HG03196 (cell line): ENCODE measurements around the gene WDR59.
"Not testable (repeated sequence)": the region's sequence is repeated elsewhere in the genome, so short reads cannot be mapped to it uniquely, and the experiment has no call there.

Source experiments
- ATAC-seq: cut with Tn5 transposase; IDR thresholded peaks from one replicate; pipeline ENCODE4 v1.9.1; 2021; ENCODE audit not compliant: unreplicated experiment

Gene WDR59, protein sequence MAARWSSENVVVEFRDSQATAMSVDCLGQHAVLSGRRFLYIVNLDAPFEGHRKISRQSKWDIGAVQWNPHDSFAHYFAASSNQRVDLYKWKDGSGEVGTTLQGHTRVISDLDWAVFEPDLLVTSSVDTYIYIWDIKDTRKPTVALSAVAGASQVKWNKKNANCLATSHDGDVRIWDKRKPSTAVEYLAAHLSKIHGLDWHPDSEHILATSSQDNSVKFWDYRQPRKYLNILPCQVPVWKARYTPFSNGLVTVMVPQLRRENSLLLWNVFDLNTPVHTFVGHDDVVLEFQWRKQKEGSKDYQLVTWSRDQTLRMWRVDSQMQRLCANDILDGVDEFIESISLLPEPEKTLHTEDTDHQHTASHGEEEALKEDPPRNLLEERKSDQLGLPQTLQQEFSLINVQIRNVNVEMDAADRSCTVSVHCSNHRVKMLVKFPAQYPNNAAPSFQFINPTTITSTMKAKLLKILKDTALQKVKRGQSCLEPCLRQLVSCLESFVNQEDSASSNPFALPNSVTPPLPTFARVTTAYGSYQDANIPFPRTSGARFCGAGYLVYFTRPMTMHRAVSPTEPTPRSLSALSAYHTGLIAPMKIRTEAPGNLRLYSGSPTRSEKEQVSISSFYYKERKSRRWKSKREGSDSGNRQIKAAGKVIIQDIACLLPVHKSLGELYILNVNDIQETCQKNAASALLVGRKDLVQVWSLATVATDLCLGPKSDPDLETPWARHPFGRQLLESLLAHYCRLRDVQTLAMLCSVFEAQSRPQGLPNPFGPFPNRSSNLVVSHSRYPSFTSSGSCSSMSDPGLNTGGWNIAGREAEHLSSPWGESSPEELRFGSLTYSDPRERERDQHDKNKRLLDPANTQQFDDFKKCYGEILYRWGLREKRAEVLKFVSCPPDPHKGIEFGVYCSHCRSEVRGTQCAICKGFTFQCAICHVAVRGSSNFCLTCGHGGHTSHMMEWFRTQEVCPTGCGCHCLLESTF

DNA sequence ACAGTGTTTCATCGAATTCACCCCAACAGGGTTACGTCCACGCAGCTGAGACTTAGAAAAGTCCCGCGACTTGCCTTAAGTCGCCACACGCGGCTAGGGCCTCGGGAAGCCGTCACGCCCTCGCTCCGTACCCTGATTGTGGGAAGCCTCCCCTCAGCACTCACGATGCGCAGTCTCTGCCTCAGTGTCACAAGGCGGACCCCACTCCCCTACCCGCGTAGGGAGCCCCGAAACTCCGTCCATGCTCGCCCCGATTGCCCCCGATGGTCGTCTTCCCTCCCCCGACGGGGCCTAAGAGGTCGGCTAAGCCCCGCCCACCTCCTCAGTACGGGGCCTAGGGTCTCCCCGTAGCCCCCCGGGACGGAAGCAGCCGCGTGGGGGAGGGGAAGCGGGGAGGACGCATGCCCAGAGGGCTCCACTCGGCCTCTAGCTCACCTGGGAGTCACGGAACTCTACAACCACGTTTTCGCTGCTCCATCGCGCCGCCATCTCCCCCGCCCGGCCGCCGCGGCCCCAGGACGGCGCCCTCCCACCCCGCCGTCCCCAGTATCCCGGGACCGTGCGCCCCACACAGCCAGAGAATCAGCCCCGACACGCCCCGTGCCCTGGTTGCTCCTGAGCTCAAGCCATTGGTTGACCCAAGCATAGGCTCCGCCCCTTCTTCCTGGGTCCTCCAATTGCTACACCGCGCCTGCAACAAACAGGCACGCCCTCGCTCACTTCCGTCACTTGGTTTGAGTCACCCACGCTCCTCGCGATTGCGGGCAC lies at the start of gene WDR59:
WDR59 (minus strand) TSS at position 595 of the 768 bp plus-strand sequence; CDS start at position 489, 106 bp downstream.
- peak; percentile 99 for ATAC-seq

DNA sequence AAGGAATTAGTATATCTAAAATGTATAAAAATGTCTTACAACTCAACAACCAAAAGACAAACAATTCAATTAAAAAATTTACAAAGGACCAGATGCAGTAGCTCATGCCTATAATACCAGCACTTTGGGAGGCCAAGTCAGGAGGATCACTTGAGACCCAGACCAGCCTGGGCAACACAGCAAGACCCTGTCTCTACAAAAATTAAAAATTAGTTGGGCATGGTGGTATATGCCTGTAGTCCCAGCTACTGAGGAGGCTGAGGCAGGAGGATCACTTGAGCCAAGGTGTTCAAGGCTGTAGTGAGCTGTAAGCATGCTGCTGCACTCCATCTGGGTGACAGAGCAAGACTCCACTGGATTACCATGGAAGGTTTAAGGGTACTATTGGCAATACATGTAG lies 47.7 kb upstream of the WDR59 start:
- ATAC-seq, result no peak

DNA sequence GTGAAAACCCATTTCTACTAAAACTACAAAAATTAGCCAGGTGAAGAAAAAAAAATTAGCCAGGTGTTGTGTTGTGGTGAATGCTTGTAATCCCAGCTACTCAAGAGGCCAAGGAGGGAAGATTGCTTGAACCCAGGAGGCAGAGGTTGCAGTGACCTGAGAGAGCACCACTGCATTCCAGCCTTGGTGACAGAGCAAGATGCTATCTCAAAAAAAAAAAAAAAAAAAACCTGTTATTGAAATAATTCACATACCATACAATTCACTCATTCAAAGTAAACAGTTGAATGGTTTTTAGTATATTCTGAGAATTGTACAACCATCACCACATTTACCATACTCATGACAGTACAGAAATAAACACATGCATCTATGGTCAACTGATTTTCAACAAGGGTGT lies 44.9 kb upstream of the WDR59 start:
- no peak for ATAC-seq

DNA sequence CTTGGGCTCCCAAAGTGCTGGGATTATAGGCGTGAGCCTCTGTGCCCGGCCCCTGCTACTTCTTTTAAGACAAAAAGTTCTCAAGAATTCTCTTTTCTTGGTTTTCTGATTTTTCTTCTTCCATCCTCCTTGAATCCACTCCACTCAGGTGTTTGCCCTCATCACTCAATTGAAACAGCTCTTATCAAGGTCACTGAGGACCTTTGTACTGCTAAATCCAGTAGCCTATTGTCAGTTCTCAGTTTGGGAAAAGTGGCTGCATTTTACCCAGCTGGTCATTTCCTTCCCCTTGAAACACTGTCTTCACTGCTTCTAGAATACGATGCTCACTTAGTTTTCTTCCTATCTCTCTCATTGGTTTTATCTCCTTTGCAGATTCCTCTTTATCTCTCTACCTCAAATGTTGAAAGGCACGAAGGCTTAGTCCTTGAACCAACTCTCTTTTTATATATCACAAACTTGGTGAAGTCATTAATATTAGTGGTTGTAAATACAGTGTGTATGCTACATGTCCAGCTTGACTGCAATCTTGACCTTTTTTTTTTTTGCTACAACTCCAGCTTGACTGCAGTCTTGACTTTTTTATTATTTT lies 43.7 kb upstream of the WDR59 start:
- no peak for ATAC-seq

DNA sequence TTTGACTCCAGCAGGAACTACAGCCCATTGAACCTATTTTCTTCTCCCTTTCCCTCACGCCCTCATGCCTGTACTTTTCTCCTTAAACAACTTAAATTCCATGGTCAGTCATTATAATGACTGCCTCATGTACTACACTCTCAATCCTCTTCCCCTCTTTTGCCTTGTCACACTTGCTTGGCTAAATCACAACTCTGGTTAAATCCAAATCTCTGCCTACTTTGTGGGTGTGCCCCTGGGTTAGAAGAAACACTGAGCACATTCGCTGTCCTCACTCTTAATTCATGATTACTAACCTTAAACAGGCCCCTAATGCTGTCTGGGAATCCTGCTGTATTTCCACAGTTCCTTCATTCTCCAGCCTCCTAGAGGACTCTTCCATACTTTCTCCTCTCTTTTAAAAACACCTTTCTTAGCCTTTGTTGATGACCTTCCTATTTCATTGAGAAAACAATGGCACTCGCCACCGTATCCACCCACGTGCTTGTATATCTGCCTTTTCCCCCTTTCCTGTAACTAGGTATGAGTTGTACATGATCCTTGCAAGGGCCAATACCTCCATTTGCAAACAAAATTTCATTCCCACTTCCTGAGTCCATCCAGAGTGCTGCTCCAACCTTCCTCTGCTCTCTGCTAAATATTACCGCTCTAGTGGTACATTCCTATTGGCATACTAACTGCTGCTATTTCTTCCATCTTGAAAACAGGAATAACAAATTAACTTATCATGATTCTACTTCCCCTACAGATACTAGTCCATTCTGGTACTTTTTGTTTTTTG lies 42.8 kb upstream of the WDR59 start:
- no peak for ATAC-seq

DNA sequence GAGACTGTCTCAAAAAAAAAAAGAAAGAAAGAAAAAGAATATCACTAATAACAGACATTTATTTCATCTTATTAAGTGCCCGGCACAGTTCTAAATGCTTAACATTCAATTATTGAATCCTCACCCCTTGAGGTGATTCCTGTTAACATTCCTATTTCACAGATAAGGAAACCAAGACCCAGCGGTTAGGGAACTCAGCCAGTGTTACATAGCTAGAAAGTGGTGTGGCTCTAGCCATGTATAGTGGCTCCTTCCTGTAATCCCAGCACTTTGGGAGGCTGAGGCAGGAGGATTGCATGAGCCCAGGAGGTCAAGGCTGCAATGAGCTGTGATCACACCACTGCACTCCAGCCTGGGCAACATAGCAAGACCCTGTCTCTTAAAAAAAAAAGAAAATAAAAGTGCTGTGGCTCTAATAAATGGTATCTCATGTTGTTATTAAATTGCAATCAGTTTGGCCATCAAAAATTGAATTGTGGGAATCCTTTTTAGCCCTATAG lies 42.0 kb upstream of the WDR59 start:
- no peak for ATAC-seq

DNA sequence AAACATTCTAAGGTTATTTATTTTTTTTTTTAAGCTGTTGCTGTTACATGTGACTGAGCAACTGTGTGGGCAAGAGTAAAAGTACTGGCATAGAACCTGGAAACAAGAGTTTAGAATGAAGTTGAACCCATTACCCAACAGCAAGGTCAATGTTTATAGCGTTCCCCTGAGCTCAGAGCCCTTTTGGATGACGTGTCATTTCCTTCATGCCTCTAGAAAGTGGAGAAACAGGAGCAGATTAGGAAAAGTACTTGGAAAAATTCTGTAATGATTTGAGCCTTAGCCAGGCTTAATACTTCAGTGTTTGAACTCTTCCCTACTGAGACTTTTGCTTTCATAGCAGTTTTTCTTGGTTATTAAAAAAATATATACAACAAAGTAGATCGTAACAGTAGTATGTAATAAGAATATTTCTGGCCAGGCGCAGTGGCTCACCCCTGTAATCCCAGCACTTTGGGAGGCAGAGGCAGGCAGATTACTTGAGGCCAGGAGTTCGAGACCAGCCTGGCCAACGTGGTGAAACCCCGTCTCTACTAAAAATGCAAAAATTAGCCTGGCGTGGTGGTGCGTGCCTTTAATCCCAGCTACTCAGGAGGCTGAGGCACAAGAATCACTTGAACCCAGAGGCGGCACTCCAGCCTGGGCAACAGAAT lies 41.4 kb upstream of the WDR59 start:
- not testable (repeated sequence) for ATAC-seq

DNA sequence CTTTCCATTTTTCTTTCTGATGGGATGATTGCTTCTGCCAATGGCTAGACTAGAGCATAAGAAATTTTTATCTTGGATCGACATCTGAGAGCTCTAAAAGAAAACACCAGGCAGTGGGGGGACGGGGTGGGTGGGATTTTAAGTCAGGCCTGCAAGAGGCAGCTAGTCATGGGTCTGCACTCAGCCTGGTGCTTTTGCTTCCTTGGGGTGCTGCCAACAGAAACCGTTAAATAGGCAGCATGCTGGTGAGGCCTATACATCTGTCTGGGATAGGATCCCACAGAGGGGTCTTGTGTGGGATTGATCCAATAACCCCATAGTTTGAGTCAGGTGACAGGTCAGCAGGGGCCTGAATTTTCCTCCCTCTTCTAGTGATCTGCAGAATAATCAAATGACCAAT lies 40.8 kb upstream of the WDR59 start:
- no peak for ATAC-seq

DNA sequence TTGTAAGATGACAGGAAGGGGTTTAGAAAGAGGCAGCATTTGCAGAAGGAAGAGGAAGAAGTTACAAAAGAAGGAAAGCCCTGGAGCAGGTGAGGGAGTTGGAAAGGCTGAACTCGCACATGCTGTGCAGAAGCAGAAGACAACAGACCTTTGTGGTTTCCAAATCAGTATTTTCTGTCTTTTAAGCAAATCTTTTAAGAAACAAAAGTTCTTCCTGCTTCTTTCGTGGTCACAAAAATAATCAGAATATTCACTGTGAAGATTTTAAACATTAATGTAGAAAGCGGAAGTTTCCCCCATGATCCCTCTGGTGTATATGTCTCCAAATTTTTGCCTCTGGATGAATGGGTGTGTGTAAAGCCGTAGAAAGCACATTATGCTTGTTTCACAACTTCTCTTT lies 39.7 kb upstream of the WDR59 start:
- ATAC-seq, result no peak

DNA sequence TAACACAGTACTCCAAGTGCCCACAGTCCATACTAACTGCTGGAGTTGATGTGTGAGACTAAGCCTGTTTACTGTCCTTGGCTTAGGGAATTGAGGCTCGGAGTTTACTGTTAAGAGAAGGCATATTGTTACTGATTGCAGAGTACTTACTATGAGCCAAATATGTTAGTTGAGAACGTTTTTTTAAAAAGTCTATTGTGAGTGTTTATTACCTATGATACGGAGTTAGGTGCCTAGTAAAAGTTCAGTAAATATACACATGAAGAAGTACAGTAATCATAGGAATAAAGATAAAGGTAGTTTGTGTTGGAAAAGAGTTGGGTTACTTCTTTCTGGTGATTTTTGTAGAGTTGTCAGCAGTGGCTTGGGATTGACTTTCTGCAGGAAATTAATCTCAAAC lies 39.3 kb upstream of the WDR59 start:
- no peak for ATAC-seq

DNA sequence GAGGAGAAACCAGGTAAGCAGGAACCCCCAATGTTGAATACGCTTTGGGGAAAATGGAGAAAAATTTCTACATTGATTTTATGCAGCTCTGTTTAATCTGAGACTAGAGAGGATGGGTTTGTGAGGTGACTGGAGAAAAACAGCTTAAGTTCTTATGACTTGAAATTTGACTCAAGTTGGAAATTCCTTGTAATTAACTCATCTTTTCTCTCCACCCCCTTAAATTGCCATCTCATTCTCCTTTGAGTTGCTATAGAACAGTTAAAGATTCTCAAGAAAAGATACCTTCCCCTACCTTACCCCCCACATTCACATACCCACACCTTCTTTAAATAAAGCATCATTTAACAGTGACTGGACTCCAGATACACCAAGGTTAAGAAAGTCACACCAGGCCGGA lies 38.1 kb upstream of the WDR59 start:
- no peak for ATAC-seq

DNA sequence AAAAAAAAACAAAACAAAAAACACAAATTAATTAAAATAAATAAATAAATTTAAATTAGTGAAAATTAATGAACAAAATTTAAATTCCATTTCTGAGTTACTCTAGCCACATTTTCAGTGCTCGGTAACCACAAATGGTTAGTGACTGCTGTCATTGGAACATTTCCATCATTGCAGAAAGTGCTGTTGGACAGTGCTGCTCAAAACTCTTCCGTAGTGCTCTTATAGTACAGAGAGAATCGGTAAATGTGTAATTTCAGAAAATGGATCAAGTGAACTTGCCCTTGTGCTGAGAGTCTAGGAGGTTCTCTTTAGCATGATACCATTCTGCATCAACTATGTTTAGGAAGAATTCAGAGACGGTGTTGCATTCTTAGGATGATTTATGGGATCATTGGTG lies 37.6 kb upstream of the WDR59 start:
- no peak for ATAC-seq

DNA sequence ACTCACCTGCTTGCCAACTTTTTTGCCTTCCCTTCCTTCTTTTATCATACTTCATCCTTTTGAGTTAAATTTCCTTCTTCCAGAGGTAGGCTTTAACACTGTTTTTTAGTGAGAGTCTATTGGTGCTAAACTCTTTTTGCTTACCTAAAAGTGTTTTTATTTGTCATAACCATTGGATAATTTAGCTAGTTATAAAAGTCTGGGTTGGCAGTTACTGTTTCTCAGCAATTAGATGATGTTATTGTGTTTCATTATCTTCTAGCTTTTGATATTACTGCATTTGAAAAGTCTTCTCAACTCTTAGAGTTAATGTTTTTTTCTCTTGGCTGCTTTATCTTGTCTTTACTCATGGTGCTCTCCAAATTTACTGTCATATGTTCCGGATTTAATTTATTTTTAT lies 36.5 kb upstream of the WDR59 start:
- no peak for ATAC-seq

DNA sequence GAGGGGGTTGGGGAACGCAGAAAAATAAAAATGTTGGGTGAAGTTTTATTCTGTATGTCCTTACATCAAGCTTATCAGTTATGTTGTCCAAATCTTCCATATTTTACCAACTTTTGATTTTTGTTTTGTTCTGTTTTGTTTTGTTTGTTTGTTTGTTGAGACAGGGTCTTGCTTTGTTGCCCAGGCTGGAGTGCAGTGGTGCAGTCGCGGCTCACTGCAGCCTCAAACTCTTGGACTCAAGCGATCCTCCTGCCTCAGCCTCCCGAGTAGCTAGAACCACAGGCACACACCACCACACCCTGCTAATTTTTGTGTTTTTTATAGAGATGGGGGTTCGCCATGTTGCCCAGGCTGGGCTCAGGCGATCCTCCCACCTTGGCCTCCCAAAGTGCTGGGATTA lies 34.7 kb upstream of the WDR59 start:
- ATAC-seq, result no peak

DNA sequence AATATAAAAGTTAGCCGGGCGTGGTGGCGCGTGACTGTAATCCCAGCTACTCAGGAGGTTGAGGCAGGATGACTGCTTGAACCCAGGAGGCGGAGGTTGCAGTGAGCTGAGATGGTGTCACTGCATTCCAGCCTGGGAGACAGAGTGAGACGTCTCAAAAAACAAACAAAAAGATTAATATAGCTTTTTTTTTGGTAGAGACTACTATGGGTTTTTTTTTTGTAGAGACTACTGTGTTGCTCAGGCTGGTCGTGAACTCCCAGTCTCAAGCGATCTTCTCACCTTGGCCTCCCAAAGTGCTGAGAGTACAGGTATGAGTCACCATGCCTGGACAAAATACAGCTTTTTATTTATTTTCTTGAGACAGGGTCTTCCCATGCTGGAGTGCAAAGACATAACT lies 34.1 kb upstream of the WDR59 start:
- ATAC-seq, result no peak

DNA sequence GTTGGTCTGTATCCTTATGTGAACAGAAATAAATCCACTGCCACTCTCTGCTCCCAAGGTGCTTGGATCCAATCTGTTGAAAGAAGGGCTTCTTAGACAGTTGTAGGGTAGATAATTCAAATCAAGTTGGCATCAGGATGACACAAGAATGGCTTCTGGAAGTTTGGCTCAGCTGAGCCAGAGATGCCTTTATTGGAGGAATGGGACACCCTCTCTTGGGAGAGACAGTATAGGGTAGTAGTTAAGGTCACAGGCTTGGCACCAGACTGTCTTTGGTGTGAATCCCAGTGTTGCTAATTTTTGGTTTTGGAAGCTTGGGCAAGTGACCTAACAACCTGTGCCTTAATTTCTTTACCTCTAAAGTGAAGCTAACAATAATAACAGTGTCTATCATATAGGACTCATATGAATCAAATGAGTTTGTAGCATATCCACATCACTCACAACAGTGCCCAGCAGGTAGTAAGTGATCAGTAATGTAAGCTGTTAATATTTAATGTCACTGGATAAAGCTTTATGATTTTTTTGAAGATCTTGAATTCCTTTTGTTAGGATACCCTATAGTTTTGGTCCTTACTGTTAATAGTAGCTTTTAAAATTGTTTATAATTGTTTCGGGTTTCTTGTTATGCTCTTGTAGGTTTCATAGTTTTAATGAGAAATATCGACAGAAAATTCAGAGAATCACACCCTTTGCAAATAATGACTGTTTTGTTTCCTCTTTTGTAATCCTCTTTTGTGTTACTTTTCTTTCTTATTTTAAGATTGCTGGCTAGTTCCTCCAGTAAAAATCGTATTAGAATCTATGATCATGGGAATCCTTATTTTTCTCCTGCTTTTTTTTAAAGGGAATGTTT lies 33.0 kb upstream of the WDR59 start:
- no peak for ATAC-seq

DNA sequence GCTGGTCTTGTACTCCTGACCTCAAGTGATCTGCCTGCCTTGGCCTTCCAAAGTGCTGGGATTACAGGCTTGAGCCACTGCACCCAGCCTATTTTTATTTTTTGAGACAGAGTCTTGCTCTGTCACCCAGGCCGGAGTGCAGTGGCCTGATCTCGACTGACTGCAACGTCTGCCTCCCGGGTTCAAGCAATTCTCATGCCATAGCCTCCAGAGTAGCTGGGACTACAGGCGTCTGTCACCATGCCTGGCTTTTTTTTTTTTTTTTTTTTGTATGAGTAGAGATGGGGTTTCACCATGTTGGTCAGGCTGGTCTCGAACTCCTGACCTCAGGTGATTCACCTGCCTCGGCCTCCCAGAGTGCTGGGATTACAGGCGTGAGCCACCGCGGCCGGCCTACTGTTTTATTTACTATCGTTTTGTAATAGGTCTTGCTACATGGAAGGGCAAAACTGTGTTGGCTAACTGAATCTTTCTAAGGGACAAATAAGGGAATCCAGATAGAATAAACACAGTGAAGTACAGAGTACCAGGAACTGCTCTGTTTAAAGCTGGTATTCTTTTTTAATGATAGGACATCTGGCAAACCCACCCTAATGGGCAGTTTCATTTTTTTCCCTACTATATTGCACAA lies 31.6 kb upstream of the WDR59 start:
- ATAC-seq, result not testable (repeated sequence)

DNA sequence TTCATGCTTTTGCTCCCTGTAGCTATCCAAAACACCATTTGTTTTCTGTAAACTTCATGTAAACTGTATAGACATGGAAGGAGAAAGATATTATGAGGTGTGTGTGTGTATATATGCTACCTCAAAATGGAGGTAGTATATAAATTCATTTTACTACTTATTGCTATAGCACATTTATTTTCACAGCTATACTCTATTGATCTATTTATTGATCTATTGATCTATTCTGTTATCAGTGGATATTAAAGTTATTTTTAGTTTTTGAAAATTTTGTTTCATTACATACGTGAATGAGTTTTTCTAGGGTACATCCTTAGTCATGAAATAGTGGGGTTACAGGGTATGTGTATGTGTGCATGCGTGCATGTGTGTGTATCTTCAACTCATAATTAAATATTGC lies 29.4 kb upstream of the WDR59 start:
- ATAC-seq, result no peak
